ENCODE results near the gene REC114.

GRCh38 chr15:73436613-73437012 lies 6.4 kb upstream of the REC114 start:
- TF ChIP-seq JUNB (IDR thresholded peaks at IDR 0.05; ENCODE audit: unreplicated experiment) (no peak), CTCF (conservative IDR thresholded peaks at IDR 0.05; ENCODE audit: low read depth in 2 of 2) (no peak), REST (IDR thresholded peaks at IDR 0.05; ENCODE audit: unreplicated experiment) (no peak), EZH2 (IDR thresholded peaks at IDR 0.05; ENCODE audit: low read depth, unreplicated experiment) (no peak), EZH2phosphoT487 (IDR thresholded peaks at IDR 0.05; ENCODE audit: unreplicated experiment) (no peak), POLR2AphosphoS5 (IDR thresholded peaks at IDR 0.05; ENCODE audit: low read depth) (no peak), ZNF331 (CRISPR knock-in tag; IDR thresholded peaks at IDR 0.05; ENCODE audit: low read depth) (no peak), CREB1 (CRISPR knock-in tag; IDR thresholded peaks at IDR 0.05; ENCODE audit: low read depth) (no peak), STAT1 (IDR thresholded peaks at IDR 0.05; ENCODE audit: unreplicated experiment) (no peak), ZNF462 (CRISPR knock-in tag; IDR thresholded peaks at IDR 0.05) (no peak), NANOG (IDR thresholded peaks at IDR 0.05; ENCODE audit: borderline replicate concordance) (no peak), ZNF114 (CRISPR knock-in tag; IDR thresholded peaks at IDR 0.05) (no peak), ETS1 (IDR thresholded peaks at IDR 0.05) (no peak)
